HG03571 (cell line): Measurements from ENCODE around the gene ALOX12B.
A peak's percentile ranks its signal among the peaks of the same experiment; 100 is the strongest.

Experiments used
- ATAC-seq: cut with Tn5 transposase; IDR thresholded peaks from one replicate; pipeline ENCODE4 v1.9.1; 2021; ENCODE audit not compliant: unreplicated experiment

ALOX12B gene

GRCh38 chr17:8087075-8087951 is at the start of gene ALOX12B:
TSS of gene ALOX12B (minus strand) at chr17:8087716. CDS start at chr17:8087442, 274 bp downstream.
- ATAC-seq = no peak

- no peak for ATAC-seq
These were observed 46.4 kb upstream of the ALOX12B start for GRCh38 chr17:8133941-8134340.

- no peak for ATAC-seq
These were observed 45.9 kb upstream of the ALOX12B start for GRCh38 chr17:8133399-8133798.

GRCh38 chr17:8131844-8132441 is 44.4 kb upstream of the ALOX12B start:
- ATAC-seq = no peak

DNA sequence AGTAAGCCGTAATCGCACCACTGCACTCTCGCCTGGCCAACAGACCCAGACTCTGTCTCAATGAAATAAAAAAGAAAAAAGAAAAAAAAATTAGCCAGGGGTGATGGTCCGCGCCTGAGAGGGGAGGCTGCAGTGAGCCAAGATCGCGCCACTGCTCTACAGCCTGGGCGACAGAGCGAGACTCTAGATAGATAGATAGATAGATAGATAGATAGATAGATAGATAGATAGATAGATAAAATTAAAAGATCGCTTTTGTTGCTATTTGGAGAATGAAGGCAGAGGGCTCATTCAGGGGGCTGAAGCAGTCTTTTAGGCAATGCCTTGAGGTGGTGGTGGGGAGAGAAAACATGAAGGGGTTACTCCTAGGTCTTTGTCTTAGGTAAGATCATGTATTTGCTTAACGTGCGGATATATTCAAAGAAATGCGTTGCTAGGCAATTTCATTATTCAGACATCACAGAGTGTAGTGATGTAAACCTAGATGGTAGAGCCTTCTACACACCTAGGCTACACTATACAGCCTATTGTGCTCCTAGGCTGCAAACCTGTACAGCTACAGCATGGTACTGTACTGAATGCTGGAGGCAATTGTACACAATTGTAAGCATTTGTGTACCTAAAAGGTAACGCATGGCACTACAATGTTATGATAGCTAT is 40.7 kb upstream of the ALOX12B start:
- no peak for ATAC-seq

- no peak for ATAC-seq
These were observed 39.1 kb upstream of the ALOX12B start for GRCh38 chr17:8126491-8127066.

DNA sequence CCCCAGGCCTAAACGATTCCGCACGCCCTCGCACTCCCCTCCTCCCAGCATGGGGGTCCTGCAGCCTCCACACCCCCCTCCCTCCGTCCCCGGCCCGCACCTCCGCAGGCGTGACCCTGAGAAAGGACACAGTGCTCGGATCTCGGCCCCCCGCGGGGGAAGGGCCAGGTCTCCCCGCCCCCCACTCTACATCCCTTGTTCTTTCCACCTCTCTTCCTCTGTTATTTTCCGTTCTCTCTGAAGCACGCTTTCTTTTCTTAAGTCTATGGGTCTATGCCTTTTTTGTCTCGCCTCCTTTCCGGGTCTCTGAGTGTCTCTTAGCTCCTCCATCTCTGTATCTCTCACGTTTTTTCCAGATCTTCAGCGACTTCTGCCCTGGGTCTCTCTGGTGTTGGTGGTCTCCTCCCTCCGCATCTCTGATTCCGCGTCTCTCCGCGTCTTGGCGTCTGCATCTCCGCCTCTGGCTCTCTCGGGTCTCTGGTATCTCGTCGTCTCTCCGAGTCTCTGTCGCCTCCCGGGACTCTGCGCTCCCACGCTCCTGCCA is 38.5 kb upstream of the ALOX12B start:
- no peak for ATAC-seq

GRCh38 chr17:8125154-8125946 is 37.8 kb upstream of the ALOX12B start:
- ATAC-seq = no peak

- ATAC-seq = no peak
These were observed 37.0 kb upstream of the ALOX12B start for GRCh38 chr17:8124350-8125153.

- no peak for ATAC-seq
These were observed 36.3 kb upstream of the ALOX12B start, which contains the start of gene HES7 for GRCh38 chr17:8123695-8124349. TSS of gene HES7 (minus strand) at chr17:8124106. CDS start at chr17:8124084, 22 bp downstream.

- no peak for ATAC-seq
These were observed 35.6 kb upstream of the ALOX12B start for GRCh38 chr17:8122924-8123694.

GRCh38 chr17:8122422-8122923 is 35.0 kb upstream of the ALOX12B start:
- no peak for ATAC-seq

DNA sequence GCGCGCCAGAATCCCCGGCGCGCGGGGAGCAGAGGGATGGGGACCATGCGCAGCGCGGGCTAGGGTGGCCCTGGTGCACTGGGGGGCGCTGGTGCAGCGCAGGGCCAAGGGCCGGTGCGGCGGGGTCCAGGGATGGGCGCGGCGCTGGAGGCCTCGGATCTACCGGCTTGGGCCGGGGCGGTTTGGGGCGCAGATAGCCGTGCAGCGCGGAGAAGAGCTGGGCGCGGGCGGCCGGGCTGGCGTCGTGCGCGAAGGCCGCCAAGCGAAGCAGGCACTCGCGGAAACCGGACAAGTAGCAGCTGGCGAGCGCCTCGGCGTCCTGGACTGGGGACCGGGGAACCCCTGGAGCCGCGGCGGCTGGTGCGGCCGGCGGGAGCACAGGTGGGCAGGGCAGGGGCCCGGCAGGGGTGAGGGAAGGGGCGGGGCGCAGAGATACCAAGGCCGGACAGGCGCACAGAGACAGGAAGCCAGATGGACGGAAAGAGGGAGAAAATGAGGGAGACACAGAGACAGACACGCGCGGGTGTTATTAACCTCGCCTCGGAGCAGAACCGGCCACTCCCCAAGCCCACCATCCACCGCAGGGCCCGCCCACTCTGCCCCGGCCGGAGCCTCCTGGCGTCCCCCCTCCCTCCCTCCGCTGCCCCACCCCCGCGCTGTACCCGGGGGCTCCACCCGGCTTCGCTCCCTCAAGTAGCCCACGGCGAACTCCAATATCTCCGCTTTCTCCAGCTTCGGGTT is 34.3 kb upstream of the ALOX12B start:
- peak; percentile 17 for ATAC-seq

GRCh38 chr17:8121407-8121680 is 33.8 kb upstream of the ALOX12B start:
- peak; percentile 5 for ATAC-seq

GRCh38 chr17:8120520-8121406 is 33.2 kb upstream of the ALOX12B start:
- no peak for ATAC-seq
